Right forelimb (tissue), 1 donor: Measurements from ENCODE around the gene ZNF536.

ENCODE experiments used
- DNase-seq: peaks from one replicate; pipeline ENCODE4 v3.0.0-alpha.2; 2018

ZNF536 gene

GRCh38 chr19:30539981-30540380 is 167.8 kb downstream of the ZNF536 start:
- no peak for DNase-seq

GRCh38 chr19:30540761-30541160 is 168.6 kb downstream of the ZNF536 start:
- DNase-seq, result peak; percentile 23

- DNase-seq, result no peak
These were observed 169.4 kb downstream of the ZNF536 start for GRCh38 chr19:30541575-30541974.

- peak; percentile 16 for DNase-seq
These were observed 171.2 kb downstream of the ZNF536 start for GRCh38 chr19:30543243-30543945.

GRCh38 chr19:30545752-30546151 is 173.6 kb downstream of the ZNF536 start:
- DNase-seq, result peak; percentile 20

- DNase-seq, result no peak
These were observed 174.1 kb downstream of the ZNF536 start for GRCh38 chr19:30546332-30546731.

- DNase-seq, result no peak
These were observed 175.1 kb downstream of the ZNF536 start for GRCh38 chr19:30547246-30547645.

- DNase-seq, result no peak
These were observed 177.0 kb downstream of the ZNF536 start for GRCh38 chr19:30549151-30549550.

GRCh38 chr19:30551271-30551670 is 179.1 kb downstream of the ZNF536 start:
- DNase-seq, result no peak

- no peak for DNase-seq
These were observed 180.4 kb downstream of the ZNF536 start for GRCh38 chr19:30552593-30552992.

GRCh38 chr19:30555075-30555790 is 183.0 kb downstream of the ZNF536 start:
- no peak for DNase-seq

GRCh38 chr19:30555791-30556110 is 183.6 kb downstream of the ZNF536 start:
- no peak for DNase-seq

- DNase-seq, result no peak
These were observed 184.1 kb downstream of the ZNF536 start for GRCh38 chr19:30556230-30556711.

GRCh38 chr19:30557212-30557611 is 185.0 kb downstream of the ZNF536 start:
- no peak for DNase-seq

- peak; percentile 19 for DNase-seq
These were observed 185.9 kb downstream of the ZNF536 start for GRCh38 chr19:30557927-30558557.

GRCh38 chr19:30558793-30559192 is 186.6 kb downstream of the ZNF536 start:
- no peak for DNase-seq

GRCh38 chr19:30559446-30559845 is 187.3 kb downstream of the ZNF536 start:
- DNase-seq, result no peak

- DNase-seq, result no peak
These were observed 190.8 kb downstream of the ZNF536 start for GRCh38 chr19:30562981-30563380.

- peak; percentile 22 for DNase-seq
These were observed 191.5 kb downstream of the ZNF536 start for GRCh38 chr19:30563691-30564090.

- DNase-seq, result peak; percentile 27
These were observed 192.4 kb downstream of the ZNF536 start for GRCh38 chr19:30564551-30565011.

GRCh38 chr19:30565636-30566035 is 193.5 kb downstream of the ZNF536 start:
- no peak for DNase-seq

GRCh38 chr19:30566681-30567420 is 194.7 kb downstream of the ZNF536 start:
- peak; percentile 24 for DNase-seq
